ENCODE data around the gene POP4.

The POP4 gene

DNA sequence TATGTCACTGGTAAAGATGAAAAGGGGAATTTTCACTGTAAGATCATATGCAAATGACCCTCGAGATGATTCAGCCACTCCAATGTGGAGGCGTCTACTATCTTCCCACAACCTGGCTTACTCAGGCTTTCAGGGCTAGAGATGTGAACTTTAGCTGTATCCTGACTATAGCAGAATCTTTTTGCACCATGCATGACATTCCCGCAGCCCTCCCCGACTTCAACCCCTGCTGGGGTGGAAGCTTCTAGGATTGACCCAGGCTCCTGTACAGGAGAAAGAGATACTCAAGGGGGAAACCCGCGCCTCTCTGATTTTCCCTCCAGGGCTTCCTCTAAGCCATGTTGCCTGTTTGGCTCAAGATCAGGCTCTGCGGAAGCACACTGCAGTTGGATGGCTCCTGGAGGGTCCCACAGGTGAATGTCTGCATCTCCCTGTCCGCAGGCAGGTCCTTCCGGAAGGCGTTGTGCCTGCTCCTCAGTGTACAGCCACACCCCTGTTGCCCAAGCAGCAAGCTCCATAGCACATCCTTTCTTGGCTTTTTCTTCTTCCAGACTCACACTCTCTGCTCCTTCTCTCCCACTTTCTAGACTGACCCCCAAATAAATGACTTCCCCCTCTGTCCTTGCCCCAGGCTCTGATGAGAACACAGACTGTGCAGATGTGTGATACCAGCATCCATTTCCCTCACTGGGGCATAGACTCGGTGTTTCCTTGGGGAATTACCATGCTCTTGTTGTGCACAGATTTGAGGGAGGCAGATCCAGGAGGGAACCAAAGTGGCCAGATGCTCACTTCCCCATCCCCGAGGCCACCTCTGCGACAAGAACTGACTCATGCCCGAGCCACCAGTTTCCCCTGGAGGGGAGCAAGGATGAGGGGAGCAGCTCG lies 29.1 kb upstream of the POP4 start:
- no peak for DNase-seq (ENCODE audit: low spot score)

DNA sequence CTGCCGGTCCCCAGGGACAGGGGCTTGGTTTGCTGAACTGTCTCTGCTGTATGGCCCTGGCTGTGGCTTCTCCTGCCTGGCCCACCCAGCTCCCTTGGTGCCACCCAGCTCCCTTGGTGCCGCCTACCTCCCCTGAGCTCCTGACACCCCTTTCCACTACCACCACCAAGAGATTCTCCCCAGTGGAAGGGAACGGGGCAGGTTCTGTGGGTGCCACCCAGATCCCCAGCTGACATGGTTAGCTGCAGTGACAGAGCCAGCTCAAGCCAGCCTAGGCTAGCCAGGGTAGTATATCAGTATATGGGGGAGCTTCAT lies 28.5 kb upstream of the POP4 start:
- no peak for DNase-seq (ENCODE audit: low spot score)

DNA sequence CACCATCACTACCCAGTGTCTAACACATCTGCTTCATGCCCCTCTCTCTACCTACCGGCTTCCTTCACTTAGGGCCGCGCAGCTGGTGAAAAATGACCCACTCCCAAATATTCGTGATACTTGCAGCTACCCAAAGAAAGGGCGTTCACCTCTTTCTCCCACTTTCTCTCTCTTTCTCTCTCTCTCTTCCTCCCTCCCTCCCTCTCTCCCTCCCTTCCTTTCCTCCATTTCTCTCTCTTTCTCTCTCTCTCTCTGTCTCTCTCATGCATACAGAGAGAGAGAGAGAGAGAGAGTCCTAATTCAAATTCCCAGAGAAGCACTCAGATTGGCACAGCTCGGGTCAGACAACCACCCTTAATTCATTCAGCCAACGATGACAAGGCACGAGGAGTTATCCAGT lies 27.7 kb upstream of the POP4 start:
- DNase-seq (ENCODE audit: low spot score): no peak

DNA sequence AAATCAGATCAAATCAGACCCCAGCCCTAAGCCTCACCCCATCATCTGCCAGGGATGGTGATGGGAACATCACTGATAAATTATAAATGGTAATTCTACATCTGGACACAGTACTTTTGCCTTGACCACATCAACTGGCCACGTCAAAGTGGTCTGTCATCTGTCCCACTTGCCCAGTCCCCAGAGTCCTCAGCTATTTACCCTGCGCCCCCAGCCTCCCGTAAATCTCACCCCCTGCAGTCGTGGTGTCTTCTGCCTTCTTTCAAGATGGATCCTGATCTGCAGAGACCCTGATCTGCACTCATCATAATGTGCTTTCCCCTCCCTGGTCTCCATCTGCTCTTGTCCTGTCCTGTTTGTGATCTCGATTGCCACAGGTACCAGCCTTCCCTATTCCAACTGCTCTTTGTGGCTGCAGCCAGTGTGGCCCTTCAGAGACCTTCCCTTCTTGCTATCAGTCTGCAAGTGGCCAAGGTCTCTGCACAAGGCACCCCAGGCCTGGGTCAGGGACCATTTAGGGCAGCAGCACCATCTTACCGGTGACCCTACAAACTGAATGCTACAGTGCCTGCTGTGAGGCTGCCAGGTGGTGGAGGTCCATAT lies 26.7 kb upstream of the POP4 start:
- DNase-seq (ENCODE audit: low spot score): no peak

DNA sequence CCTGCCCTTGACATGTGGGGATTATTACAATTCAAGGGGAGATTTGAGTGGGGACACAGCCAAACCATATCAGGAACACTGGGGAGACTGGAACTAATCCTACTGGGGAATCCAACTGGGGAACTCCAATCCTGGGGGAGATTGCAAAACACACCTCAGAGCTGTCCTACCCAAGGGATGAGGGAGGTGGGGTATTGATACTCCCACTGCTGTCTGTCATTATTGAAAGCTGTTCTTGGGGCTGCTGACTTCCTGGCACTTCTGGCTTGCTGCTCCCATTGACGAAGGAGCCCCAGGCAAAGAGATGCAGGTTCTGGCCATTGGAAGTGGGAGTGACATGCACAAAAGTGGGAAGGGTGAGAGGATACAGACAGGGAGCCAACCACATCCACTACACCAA lies 24.7 kb upstream of the POP4 start:
- no peak for DNase-seq (ENCODE audit: low spot score)

DNA sequence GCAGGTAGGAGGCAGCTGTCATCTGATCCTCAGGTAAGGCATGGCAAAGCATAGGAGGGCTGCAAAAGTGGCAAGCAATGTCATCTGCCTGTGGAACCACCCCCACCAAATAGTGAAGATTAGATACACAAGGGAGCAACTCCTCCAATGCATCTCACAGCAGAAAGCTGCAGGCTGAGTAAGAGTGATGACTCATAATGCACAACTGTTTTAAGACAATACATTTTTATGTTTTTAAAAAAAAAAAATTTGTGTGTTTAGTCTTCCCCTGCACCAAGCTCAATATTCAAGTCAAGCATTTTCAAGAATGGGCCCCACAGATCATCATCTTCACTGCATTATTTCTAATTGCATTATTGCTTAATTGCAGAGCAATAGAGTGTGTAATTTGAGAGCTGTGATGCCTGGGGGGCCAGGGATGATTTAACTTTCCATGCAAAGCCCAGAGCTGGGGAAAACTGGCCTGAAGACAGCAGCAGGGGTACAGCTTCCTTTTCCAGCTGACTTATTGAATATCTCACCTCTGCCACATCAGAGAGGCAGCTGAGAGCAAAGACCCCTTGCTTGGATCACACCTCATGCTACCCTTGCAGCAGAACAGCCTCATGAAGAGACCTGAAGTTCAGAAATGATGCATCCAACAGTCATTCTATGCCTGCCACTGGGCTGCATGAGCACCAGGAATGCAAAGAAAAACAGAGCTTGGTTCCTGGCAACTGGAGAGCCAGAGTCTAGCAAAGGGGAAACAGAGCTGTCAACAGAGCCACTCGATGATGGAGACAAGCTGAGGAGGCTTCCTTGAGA lies 22.7 kb upstream of the POP4 start:
- DNase-seq (ENCODE audit: low spot score): no peak

DNA sequence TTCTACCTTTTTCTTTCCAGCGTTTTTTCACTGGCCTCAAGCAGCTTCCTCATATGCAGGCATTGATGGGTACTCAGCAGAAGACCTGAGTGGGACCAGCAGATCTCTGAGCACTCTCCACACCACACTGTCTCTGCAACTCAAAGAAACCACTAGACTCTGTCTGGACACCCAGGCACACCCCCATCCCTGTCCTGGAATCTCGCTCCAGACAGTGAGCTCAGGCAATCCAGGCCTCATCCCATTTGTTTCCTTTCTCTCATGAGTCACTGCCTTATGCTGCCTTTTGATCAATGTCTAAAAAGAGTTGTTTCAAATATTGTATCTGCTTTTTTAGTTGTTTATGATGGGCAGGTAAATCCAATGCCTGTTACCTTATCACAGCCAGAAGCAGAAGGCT lies 19.7 kb upstream of the POP4 start:
- no peak for DNase-seq (ENCODE audit: low spot score)

DNA sequence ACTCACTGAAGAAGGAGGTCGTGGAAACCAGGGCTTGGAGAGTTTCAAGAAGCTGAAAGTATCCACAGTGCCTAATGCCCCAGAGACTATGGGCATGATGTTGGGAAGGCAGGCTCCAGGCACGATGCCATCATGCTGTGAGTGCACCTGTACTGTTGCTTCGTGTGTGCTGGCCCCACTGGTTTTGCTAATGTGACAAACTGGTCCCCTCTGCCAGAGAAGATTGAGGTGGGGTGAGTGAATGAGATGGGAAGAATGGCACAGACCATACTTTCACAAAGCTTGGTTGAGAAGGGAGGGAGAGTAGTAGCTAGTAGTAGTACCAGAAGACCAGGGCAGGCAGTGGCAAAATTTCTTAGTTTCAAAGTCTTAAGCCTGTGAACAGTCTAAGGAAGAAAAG lies 19.0 kb upstream of the POP4 start:
- no peak for DNase-seq (ENCODE audit: low spot score)

DNA sequence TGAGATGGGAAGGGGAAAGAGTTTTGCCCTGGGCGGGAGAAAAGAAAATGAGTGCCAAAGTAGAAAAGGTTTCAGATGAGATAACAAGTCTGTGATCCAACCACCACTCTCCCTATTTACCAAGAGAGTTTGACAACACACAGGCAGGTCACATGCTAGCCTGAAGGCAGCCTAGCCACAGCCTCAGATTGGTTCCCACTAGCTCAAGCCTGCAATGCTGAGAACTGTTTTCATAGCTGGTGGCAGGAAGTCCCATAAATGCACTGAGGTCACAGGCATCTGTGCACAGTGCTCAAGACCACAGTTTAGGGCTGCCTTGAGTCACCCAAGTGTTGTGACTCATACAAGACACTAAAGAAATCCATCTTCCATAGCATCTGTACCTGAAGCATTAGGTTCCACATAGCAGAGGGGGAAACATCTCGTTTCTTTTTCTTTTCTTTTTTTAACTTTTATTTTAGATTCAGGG lies 18.5 kb upstream of the POP4 start:
- no peak for DNase-seq (ENCODE audit: low spot score)

DNA sequence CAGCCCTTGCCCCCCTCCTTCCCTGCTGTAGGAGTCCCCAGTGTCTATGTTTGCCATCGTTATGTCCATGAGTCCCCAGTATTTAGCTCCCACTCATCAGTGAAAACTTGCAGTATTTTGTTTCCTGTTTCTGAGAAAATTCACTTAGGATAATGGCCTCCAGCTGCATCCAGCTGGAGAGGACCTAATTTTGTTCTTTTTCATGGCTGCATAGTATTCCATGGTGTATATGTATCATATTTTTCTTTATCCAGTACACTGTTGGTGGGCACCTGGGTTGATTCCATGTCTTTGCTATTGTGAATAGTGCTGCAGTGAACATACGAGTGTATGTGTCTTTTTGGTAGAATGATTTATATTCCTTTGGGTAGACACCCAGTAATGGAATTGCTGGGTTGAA lies 18.0 kb upstream of the POP4 start:
- DNase-seq (ENCODE audit: low spot score): no peak

DNA sequence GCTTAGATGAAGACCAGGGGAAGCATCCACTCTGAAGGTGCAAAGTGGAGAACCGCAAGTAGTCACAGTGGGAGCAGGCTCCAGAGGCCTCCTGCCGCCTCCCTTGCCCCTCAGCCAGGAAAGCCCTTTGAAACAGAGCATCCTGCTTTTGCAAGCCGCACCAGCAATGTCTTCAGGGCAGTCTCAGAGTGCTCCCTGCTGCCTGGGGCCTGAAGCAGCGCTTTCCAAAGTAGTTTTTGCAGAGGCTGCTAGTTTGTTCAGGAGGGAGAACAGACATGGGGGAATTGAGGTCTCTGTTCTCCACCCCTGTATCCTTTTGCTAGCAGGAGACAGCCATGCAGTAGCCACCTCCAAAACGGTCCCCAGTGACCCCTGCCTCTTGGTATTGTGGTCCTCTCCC lies 15.8 kb upstream of the POP4 start:
- DNase-seq (ENCODE audit: low spot score): no peak

DNA sequence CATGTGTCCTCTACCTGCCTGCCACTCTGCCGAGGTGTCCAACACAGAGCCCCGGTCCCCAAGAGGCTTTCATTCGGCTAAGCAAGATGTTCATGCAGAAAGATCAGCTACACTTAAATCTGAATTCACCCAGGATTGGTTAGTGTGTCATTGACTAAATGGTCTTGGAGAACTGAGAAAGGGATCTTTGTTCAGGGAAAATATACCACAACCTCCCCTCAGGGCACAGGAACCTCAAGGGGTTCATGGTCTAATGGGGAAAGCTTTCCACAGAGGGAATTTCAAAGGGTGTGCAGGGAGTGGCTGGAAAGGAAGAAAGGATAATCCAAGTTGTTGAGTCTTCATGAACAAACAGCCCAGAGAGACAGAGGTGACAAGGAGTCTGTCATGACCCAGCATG lies 14.4 kb upstream of the POP4 start:
- no peak for DNase-seq (ENCODE audit: low spot score)

DNA sequence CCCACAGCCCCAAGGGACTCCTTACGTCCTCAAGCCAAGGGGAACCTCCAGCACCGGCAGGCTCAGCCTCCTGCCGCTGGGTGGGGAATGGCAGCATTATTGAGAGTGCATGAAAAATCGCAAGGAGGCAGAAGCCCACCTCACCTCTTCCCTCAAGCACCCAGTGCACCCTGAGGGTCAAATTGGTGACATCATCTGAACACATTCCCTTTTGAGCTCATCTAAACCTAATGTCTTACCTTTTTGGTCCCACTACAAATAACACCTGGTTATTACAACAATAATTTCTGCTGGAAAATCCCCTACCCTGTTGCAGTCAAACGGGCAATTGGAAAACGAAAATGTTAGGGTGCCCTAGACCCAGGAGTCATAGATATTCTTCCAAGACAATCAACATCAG lies 12.2 kb upstream of the POP4 start:
- no peak for DNase-seq (ENCODE audit: low spot score)

DNA sequence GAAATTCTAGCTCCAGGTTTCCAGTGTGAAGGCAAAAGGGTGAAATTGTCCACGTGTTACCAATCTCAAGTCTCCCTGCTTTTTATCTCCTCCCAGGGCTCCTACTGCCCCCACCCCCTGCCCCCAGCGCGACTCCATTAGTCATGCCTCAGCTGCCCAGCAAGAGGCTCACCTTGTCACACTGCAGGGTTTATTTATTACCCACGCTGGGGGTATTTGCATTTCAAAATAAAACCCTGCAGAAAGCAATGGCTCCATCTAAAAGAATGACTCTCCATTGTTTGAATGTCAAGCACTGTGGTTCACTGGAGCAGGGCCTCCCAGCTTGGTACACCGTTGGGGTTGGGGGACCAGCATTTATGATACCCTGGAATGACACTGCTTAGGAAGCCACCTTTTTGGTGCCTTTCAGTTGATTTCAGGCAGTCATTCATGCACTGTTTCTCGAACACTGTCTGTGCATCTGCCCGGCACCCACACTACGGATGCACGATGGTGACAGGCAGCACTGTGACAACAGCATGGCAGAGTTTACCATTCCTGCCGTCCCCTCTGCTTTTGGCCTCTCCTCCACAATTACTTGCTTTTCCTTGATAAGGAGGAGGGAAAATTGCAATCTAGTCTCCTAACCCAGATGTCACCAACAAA lies 9.9 kb upstream of the POP4 start:
- no peak for DNase-seq (ENCODE audit: low spot score)

DNA sequence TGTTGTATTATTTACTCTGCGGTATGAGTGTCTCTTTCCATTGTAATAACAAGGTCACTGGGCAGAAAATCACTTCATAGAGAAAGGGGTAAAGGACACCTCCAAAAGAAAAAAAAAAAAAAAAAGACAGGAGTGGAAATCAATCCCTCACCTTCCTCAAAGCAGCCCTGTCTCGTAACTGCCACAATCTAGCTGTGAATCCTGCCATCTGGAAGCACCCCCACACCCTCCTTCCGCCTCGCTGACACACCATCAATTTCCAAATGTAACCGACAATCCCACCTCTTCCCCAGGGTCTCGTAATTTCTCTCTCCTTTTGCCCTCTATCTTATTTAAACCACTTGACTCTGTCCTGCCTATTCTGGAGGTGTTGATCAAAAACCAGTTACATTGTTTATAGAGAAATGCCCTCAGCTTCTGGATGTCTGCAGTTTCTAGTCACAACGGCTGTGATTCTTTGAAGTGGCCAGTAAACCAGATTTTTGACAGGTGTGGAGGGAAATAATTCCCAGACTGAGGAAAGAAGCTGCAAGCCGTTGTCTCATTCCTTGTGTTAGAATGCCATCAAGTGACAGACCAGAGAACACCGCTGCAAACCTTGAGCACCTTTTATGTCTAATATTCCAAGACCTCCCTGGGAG lies 9.1 kb upstream of the POP4 start:
- DNase-seq (ENCODE audit: low spot score): peak; percentile 28

DNA sequence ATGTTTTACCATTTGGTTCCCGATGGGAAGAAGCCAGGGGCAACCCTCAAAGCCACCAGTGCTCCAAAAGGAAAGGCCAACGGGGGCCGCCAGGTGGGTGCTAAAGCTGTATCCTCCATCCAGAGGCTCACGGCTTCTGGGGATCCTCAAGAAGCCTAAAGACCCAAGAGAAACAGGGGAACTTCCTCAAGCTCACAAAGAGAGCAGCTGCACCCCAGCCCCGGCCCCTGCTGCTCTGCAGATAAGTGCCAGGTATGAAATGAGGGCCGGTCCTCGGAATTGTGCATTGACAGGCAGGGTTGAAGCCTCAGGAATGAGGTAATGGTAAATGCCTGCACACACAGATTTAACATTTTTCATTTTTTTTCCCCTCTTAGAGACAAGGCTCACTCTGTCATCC lies 8.0 kb upstream of the POP4 start:
- DNase-seq (ENCODE audit: low spot score): no peak

DNA sequence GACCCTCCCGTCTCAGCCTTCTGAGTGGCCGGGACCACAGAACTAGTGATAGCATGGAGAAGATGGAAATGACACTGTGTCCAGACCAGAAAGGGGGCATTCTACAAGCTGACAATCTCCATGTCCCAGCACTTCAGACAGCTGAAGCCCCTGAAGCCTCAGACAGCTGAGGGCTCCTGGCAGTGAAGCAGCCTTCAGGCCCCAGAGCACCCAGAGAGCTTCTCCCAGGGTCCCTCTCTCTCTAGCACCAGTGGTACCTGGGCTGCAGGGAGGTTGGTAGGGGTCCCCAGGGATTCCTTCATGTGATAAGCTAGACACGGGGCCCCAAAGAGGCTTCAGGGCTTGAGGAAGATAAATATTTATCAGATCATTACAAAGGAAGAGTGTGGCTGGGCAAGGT lies 7.6 kb upstream of the POP4 start:
- DNase-seq (ENCODE audit: low spot score): no peak

DNA sequence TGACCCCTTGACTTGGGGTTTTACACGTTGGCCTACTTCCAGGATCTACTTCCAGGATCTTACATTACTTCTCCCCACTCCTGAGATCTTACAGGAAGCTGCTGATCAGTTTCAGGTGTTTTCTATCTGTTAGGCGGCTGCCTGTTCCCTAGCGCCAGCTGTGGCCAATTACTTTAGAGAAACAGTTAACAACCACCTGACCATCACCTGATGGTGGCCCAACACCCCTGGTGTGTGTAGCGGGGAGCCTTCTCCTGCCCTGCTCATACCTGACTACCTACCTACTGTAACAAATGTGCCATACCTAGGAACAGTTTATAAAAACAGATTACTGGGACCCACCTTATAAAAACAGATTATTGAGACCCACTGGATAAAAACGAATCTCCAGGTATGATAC lies 2.8 kb upstream of the POP4 start:
- DNase-seq (ENCODE audit: low spot score): no peak

DNA sequence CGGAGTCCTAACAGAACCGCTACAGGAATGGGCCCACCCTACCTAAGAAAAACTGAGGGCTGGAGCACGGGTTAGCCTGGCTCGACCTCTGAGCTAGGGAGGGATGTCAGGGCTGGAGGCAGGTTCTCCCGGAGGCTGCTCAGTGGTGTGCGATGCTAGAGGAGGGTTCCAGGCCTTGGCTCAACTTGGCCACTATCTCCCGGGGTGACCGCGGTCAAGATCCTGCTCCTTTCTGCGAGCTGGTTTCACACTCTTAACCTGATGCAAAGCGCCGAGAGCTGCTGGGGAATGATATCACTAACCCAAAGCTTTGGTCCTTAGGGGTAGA lies 301 bp downstream of the POP4 start:
- no peak for DNase-seq (ENCODE audit: low spot score)

DNA sequence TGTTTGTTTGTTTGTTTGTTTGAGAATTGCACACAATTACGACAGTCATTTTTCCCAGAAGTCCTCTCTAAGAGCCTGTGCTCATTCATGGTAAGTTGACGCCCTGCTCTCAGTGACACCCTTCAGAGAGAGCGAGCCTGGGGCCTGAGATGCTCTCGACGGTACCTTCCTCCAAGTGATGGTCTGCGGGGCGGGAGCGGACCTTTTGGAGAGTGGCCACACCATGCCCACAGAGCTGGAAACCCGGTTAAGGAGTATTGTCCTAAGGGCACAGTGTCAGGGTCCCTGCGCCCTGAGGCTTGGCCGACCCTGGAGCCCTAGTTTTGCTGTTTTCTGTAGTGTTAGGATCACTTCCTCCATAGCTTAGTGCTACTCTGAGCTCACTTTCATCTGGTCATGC lies 3.6 kb downstream of the POP4 start:
- DNase-seq (ENCODE audit: low spot score): no peak

DNA sequence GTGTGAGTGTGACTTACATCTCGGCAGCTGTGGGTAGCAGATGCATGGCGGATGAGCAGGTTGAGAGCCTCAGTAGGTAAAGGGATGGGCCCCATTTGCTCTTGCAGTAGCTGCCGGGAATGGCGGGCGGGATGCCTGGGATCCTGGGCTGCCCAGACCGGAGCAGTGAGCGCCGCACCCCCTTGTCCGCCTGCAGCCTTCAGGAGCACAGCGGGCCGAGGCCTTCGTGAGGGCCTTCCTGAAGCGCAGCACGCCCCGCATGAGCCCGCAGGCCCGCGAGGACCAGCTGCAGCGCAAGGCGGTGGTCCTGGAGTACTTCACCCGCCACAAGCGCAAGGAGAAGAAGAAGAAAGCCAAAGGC lies 4.1 kb downstream of the POP4 start:
- no peak for DNase-seq (ENCODE audit: low spot score)
